H1 (cell line): ENCODE results near the gene CDIPT. TPM values are rescaled to one million over a fixed set of nuclear protein-coding genes. Genes with fewer than 3 reads are reported as not detected.
A peak's percentile ranks its signal among the peaks of the same experiment; 100 is the strongest.

Experiments
- RXRA ChIP-seq: IDR thresholded peaks from 2 replicates; pipeline ENCODE4 v1.6.1; 2011; ENCODE audit warnings: low read depth, mild to moderate bottlenecking, low read length, moderate library complexity; ENCODE audit not compliant: insufficient read depth
- polyA plus RNA-seq, 7 experiments: library from polyadenylated mRNA; depleted of rRNA in 3 of 7; stranded (reverse) in 5 of 7; unstranded in 2 of 7; fragments of >200 nt in 5 of 7; fragments of 200-250 nt in 2 of 7; gene quantifications; 1 replicate in 5 of 7; 2 replicates in 1 of 7; 4 replicates in 1 of 7; pipeline versions ENCODE4 v1.2.1 to v1.2.3, GENCODE V29; 2011 to 2013; ENCODE audit warnings: missing spikeins in 2 of 7, mixed read lengths in 2 of 7
- total RNA-seq: library from RNA; stranded (reverse); fragmentation: NEBNext Ultra II Directional; extraction: Animal tissue kit (Norgen Biotek cat#: 25700); gene quantifications from 2 replicates; pipeline ENCODE4 v1.2.1, GENCODE V29; 2021
- TF ChIP-seq, protein P1 (sequence below): IDR thresholded peaks from 2 replicates; pipeline ENCODE4 v1.6.1; 2011; ENCODE audit warnings: low read length, improper control_type of control experiment

Gene CDIPT
- total and polyA plus RNA-seq, 2 of the 8 experiments (the other 6 are each of a cell fraction or from before 2014, with no cell fraction given): 69.2 to 140 TPM

- TF ChIP-seq, protein P1, sequence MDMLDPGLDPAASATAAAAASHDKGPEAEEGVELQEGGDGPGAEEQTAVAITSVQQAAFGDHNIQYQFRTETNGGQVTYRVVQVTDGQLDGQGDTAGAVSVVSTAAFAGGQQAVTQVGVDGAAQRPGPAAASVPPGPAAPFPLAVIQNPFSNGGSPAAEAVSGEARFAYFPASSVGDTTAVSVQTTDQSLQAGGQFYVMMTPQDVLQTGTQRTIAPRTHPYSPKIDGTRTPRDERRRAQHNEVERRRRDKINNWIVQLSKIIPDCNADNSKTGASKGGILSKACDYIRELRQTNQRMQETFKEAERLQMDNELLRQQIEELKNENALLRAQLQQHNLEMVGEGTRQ: 0 out of 2 replicates have a peak, but pooled peaks have one; percentile 10
- no peak for TF ChIP-seq RXRA
- TF ChIP-seq, all 59 proteins: peak for 30
Observed at GRCh38 chr16:29862884-29863668, at the start of gene CDIPT (continued).
